ENCODE results near the gene GART. TPM values are rescaled to one million over a fixed set of nuclear protein-coding genes. Genes with fewer than 3 reads are reported as not detected.

GART gene
- total RNA-seq, 2 experiments from 2014 or later, result 223 to 231 TPM

DNA sequence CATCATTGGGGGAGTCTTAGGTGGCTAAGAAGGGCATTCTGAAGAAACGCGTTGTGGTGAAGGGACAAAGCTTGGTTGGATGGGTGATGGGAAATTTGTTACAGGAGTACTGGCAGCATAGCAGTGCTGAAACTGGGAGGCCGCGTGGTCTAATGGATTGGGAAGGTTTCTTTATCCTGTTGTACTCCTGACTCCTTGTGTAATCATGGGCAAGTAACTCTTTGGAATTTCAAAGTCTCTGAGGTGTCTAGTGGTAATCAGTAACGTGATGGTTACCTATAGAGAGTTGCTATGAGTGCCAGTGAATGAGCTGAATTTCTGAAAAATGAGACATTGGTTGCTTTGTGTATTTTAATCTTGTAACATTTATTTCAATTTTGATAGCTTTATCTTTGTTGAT, 28.1 kb upstream of the GART start:
- H3K9me3 Mint-ChIP-seq (ENCODE audit: low read depth), result no peaks in the 10 kb centered on the region
- no peak for DNase-seq
- no peaks in the 10 kb centered on the region for H3K27me3 Mint-ChIP-seq
- peak overlapping the region; percentile 52 for H3K27ac Mint-ChIP-seq
- H3K4me3 Mint-ChIP-seq, result no peak overlapping the region
- peaks cover 27% of the 10 kb centered on the region for H3K4me1 Mint-ChIP-seq
- POLR2A ChIA-PET, result no interaction called here
- intact Hi-C loops (cut with DNase I, micrococcal nuclease), result loop anchor here in 1 of 2 experiments (5.0 kb wide), 1 partner anchor 38 kb away; no protein-coding TSS in a partner anchor
- CTCF ChIA-PET, result interaction anchor here (0.8 to 4.6 kb wide), 3 partner anchors 9 to 59 kb away, joined by 3 to 20 read pairs (median 3); no protein-coding TSS in a partner anchor
- no peak for ATAC-seq
- peaks cover 42% of the 10 kb centered on the region for H3K36me3 Mint-ChIP-seq (ENCODE audit: low read depth)

GRCh38 chr21:33568448-33568847, 26.5 kb upstream of the GART start:
- Mint-ChIP-seq H3K27ac (no peak overlapping the region), H3K36me3 (ENCODE audit: low read depth) (peaks cover 34% of the 10 kb centered on the region), H3K27me3 (no peaks in the 10 kb centered on the region), H3K4me1 (peaks cover 32% of the 10 kb centered on the region), H3K9me3 (ENCODE audit: low read depth) (no peaks in the 10 kb centered on the region), H3K4me3 (no peak overlapping the region)
- no peak for ATAC-seq
- intact Hi-C loops (cut with DNase I, micrococcal nuclease), result loop anchor here in 1 of 2 experiments (5.0 kb wide), 1 partner anchor 36 kb away; no protein-coding TSS in a partner anchor
- ChIA-PET CTCF (no interaction called here), POLR2A (no interaction called here)
- DNase-seq, result no peak

DNA sequence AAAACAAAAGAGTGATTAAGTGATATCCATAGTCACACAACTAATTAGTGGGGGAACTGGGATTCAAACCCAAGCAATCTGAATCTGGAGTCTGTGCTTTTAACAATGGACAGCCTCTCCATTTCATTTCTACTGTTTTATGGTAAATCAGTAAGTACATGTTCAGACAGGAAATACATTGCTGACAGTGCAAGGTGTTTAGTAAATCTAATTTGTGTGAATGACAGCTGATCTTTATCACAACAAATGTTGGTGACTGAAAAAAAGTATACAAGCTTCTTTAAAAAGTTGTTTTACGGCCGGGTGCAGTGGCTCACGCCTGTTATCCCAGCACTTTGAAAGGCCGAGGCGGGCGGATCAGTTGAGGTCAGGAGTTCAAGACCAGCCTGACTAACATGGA, 26.0 kb upstream of the GART start:
- H3K4me1 Mint-ChIP-seq, result peaks cover 36% of the 10 kb centered on the region
- H3K4me3 Mint-ChIP-seq, result no peak overlapping the region
- peak overlapping the region; percentile 59 for H3K27ac Mint-ChIP-seq
- no peak for ATAC-seq
- POLR2A ChIA-PET, result no interaction called here
- no peak for DNase-seq
- H3K9me3 Mint-ChIP-seq (ENCODE audit: low read depth), result no peaks in the 10 kb centered on the region
- intact Hi-C loops (cut with DNase I, micrococcal nuclease), result loop anchor here (2.0 to 5.0 kb wide), 2 partner anchors 15 to 36 kb away; no protein-coding TSS in a partner anchor
- peaks cover 35% of the 10 kb centered on the region for H3K36me3 Mint-ChIP-seq (ENCODE audit: low read depth)
- no peaks in the 10 kb centered on the region for H3K27me3 Mint-ChIP-seq
- CTCF ChIA-PET, result no interaction called here

- ChIA-PET POLR2A (interaction anchor here (0.9 kb wide), 1 partner anchor 9 kb away, joined by 3 read pairs; no protein-coding TSS in a partner anchor), CTCF (interaction anchor here (0.7 to 1.2 kb wide), 3 partner anchors 11 to 39 kb away, joined by 3 to 4 read pairs (median 4); no protein-coding TSS in a partner anchor)
- H3K27me3 Mint-ChIP-seq, result no peaks in the 10 kb centered on the region
- peaks cover 38% of the 10 kb centered on the region for H3K4me1 Mint-ChIP-seq
- DNase-seq (no peak), ATAC-seq (peak; percentile 74)
- H3K4me3 Mint-ChIP-seq, result no peak overlapping the region
- H3K27ac Mint-ChIP-seq, result no peak overlapping the region
- intact Hi-C loops (cut with DNase I, micrococcal nuclease), result loop anchor here (2.0 to 5.0 kb wide), 2 partner anchors 14 to 34 kb away; no protein-coding TSS in a partner anchor
- H3K9me3 Mint-ChIP-seq (ENCODE audit: low read depth), result no peaks in the 10 kb centered on the region
- H3K36me3 Mint-ChIP-seq (ENCODE audit: low read depth), result peaks cover 28% of the 10 kb centered on the region
Observed at GRCh38 chr21:33566514-33566913, 24.6 kb upstream of the GART start.

DNA sequence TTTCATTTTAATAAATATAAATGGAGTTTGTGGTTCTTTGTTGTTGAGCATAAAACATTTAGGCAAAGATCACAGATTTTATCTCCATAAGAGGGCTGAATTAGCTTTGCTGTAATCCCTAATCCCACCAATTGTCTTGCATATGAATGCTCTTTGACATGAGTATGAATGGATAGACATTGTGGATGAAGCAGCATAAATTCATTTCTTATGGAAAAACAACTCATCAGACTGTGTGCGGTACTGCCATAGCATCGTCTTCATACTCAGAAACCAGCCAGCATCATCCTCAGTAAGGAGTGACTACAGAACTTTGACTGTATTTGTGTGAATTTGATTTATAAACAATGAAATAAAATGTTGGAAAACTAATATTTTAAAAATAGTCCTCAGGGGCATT, 20.5 kb upstream of the GART start:
- ChIA-PET CTCF (interaction anchor here (1.4 kb wide), 1 partner anchor 10 kb away, joined by 4 read pairs; no protein-coding TSS in a partner anchor), POLR2A (no interaction called here)
- no peak for ATAC-seq
- intact Hi-C loops (cut with DNase I, micrococcal nuclease), result no loop called here
- Mint-ChIP-seq H3K4me1 (peaks cover 51% of the 10 kb centered on the region), H3K27me3 (no peaks in the 10 kb centered on the region), H3K27ac (no peak overlapping the region), H3K9me3 (ENCODE audit: low read depth) (no peaks in the 10 kb centered on the region), H3K4me3 (no peak overlapping the region), H3K36me3 (ENCODE audit: low read depth) (peaks cover 45% of the 10 kb centered on the region)
- no peak for DNase-seq

- Mint-ChIP-seq H3K27me3 (no peaks in the 10 kb centered on the region), H3K4me3 (no peak overlapping the region), H3K9me3 (ENCODE audit: low read depth) (no peaks in the 10 kb centered on the region), H3K4me1 (peaks cover 55% of the 10 kb centered on the region), H3K36me3 (ENCODE audit: low read depth) (peaks cover 55% of the 10 kb centered on the region), H3K27ac (peak overlapping the region; percentile 61)
- intact Hi-C loops (cut with DNase I, micrococcal nuclease), result no loop called here
- CTCF ChIA-PET, result interaction anchor here (1.3 to 1.4 kb wide), 2 partner anchors 11 to 13 kb away, joined by 3 to 4 read pairs; no protein-coding TSS in a partner anchor
- DNase-seq (no peak), ATAC-seq (no peak)
- POLR2A ChIA-PET, result no interaction called here
Observed at GRCh38 chr21:33561373-33561772, 19.5 kb upstream of the GART start.

DNA sequence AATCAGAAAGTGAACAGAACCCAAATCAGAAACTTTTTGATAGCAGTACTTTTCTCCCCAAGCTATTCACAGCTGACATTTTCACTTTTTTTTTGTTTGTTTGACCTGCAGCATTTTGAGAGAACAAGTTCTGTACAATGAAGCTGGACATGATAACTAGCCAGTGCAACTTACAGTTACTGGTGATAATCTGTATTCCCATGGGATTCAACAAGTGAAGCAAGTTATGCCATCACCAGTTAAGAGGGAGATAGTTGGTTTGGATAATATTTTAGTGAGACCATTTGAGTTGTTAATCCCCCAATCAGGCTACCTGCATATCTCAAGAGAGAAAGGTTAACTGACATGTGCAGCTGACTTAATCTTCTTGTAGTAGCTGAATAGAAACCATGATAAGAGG, 19.0 kb upstream of the GART start:
- H3K4me3 Mint-ChIP-seq, result no peak overlapping the region
- peaks cover 55% of the 10 kb centered on the region for H3K4me1 Mint-ChIP-seq
- H3K27me3 Mint-ChIP-seq, result no peaks in the 10 kb centered on the region
- peaks cover 58% of the 10 kb centered on the region for H3K36me3 Mint-ChIP-seq (ENCODE audit: low read depth)
- no peak for DNase-seq
- POLR2A ChIA-PET, result no interaction called here
- peak overlapping the region; percentile 61 for H3K27ac Mint-ChIP-seq
- CTCF ChIA-PET, result interaction anchor here (1.3 to 1.4 kb wide), 2 partner anchors 11 to 13 kb away, joined by 3 to 4 read pairs; no protein-coding TSS in a partner anchor
- H3K9me3 Mint-ChIP-seq (ENCODE audit: low read depth), result no peaks in the 10 kb centered on the region
- intact Hi-C loops (cut with DNase I, micrococcal nuclease), result no loop called here
- ATAC-seq, result no peak

- H3K4me3 Mint-ChIP-seq, result no peak overlapping the region
- no peaks in the 10 kb centered on the region for H3K27me3 Mint-ChIP-seq
- H3K9me3 Mint-ChIP-seq (ENCODE audit: low read depth), result no peaks in the 10 kb centered on the region
- H3K27ac Mint-ChIP-seq, result no peak overlapping the region
- no peak for ATAC-seq
- H3K36me3 Mint-ChIP-seq (ENCODE audit: low read depth), result peaks cover 67% of the 10 kb centered on the region
- ChIA-PET CTCF (interaction anchor here (0.8 kb wide), 1 partner anchor 17 kb away, joined by 3 read pairs; the partner anchor contains the start of gene SON), POLR2A (no interaction called here)
- DNase-seq, result no peak
- intact Hi-C loops (cut with DNase I, micrococcal nuclease), result no loop called here
- peaks cover 61% of the 10 kb centered on the region for H3K4me1 Mint-ChIP-seq
Observed at GRCh38 chr21:33559813-33560212, 17.9 kb upstream of the GART start.

DNA sequence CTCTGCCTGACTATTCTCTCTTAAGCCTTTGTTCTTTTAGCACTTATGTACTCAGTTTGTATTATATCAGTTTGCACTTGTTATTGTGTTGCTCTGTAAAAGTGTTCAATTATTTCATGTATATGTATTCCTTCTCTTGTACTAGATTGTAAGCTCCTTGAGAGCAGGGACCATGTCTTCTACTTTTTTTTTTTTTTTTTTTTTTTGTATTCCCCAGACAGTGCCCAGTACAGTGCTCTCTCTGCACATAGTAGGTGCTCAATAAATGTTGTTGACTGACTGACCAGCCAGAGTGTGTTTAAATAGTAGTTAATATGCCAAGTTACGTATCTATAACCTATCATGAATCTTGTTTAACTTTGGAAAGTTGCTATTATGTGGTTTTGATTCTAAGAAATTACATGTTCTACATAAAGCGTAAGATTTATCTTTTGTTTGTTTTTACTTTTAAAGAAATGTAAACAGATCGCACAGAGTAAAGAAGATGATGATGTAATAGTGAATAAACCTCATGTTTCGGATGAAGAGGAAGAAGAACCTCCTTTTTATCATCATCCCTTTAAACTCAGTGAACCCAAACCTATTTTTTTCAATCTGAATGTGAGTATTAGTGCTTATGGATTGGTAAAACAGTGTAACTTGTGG, 17.0 kb upstream of the GART start:
- peak overlapping the region; percentile 17 for H3K27ac Mint-ChIP-seq
- H3K4me3 Mint-ChIP-seq, result no peak overlapping the region
- POLR2A ChIA-PET, result interaction anchor here (0.6 kb wide), 1 partner anchor 80 kb away, joined by 3 read pairs; no protein-coding TSS in a partner anchor
- intact Hi-C loops (cut with DNase I, micrococcal nuclease), result no loop called here
- no peak for DNase-seq
- no peaks in the 10 kb centered on the region for H3K9me3 Mint-ChIP-seq (ENCODE audit: low read depth)
- peaks cover 76% of the 10 kb centered on the region for H3K36me3 Mint-ChIP-seq (ENCODE audit: low read depth)
- CTCF ChIA-PET, result interaction anchor here (0.6 to 2.0 kb wide), 4 partner anchors 9 to 29 kb away, joined by 3 to 6 read pairs (median 4); partner anchors contain the start of genes DONSON, GART and SON
- no peak for ATAC-seq
- H3K4me1 Mint-ChIP-seq, result peaks cover 68% of the 10 kb centered on the region
- H3K27me3 Mint-ChIP-seq, result no peaks in the 10 kb centered on the region

GRCh38 chr21:33557447-33557846, 15.5 kb upstream of the GART start:
- H3K9me3 Mint-ChIP-seq (ENCODE audit: low read depth), result no peaks in the 10 kb centered on the region
- intact Hi-C loops (cut with DNase I, micrococcal nuclease), result no loop called here

GRCh38 chr21:33554982-33555344, 13.0 kb upstream of the GART start:
- no peaks in the 10 kb centered on the region for H3K9me3 Mint-ChIP-seq (ENCODE audit: low read depth)
- ChIA-PET POLR2A (interaction anchor here (1.3 to 1.7 kb wide), 2 partner anchors 9 to 10 kb away, joined by 6 to 8 read pairs; no protein-coding TSS in a partner anchor), CTCF (interaction anchor here (1.0 to 2.1 kb wide), 5 partner anchors 11 to 31 kb away, joined by 3 to 6 read pairs (median 3); no protein-coding TSS in a partner anchor)
- DNase-seq (no peak), ATAC-seq (no peak)
- H3K27ac Mint-ChIP-seq, result no peak overlapping the region
- H3K27me3 Mint-ChIP-seq, result no peaks in the 10 kb centered on the region
- H3K4me3 Mint-ChIP-seq, result peak overlapping the region; percentile 2
- peaks cover 84% of the 10 kb centered on the region for H3K36me3 Mint-ChIP-seq (ENCODE audit: low read depth)
- peaks cover 59% of the 10 kb centered on the region for H3K4me1 Mint-ChIP-seq
- intact Hi-C loops (cut with DNase I, micrococcal nuclease), result no loop called here

More at GRCh38 chr21:33557447-33557846, 15.5 kb upstream of the GART start:
- ChIA-PET POLR2A (interaction anchor here (0.6 to 1.4 kb wide), 4 partner anchors 9 to 105 kb away, joined by 3 to 6 read pairs (median 4); partner anchors contain the start of gene SON), CTCF (interaction anchor here (1.1 to 2.0 kb wide), 5 partner anchors 8 to 49 kb away, joined by 3 to 16 read pairs (median 5); partner anchors contain the start of gene DONSON)
- peaks cover 83% of the 10 kb centered on the region for H3K36me3 Mint-ChIP-seq (ENCODE audit: low read depth)
- ATAC-seq (no peak), DNase-seq (no peak)
- H3K4me1 Mint-ChIP-seq, result peaks cover 70% of the 10 kb centered on the region
- H3K4me3 Mint-ChIP-seq, result no peak overlapping the region
- no peaks in the 10 kb centered on the region for H3K27me3 Mint-ChIP-seq
- no peak overlapping the region for H3K27ac Mint-ChIP-seq
